HG03139 (cell line): Measurements from ENCODE around the gene PSMB11.

Experiments used
- ATAC-seq: cut with Tn5 transposase; IDR thresholded peaks from one replicate; pipeline ENCODE4 v1.9.1; 2021; ENCODE audit not compliant: unreplicated experiment

PSMB11 gene

DNA sequence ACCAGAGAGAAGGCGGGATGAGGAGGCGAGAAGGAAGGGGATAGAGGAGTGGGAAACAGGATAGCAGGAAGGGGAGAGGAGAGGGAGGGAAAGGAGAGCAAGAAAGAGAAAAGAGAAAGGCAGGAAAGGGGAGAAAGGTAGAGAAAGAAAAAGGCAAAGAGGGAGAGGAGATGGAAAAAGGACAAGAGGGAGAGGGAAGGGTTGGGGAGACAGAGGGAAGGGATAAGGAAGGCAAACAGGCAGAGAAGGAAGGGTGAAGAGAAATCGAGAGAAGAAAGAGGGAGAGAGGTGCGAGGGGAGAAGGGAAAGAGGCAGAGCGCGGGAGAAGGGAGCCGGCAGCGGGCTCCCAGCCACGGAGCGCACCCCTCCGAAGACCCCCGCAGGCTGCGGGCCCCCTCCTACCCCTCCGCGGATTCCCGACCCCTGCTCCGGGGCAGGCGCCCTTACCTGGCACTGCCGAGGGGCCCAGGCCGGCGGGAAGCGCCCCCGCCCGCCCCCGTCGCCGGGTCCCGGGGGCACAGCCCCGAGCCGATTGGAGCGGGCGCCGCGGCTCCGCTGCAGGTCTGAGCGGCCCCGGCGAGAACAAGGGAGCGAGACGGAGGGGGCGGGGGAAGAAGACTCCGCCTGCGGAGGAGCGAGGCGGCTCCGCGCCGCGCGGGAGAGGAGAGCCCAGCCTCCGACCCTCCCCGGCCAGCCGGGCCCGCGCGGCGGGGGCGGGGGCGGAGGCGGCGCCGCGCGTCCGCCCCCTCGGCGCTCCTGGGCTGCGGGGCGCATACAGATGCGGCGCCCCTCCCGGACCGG, 15.1 kb downstream of the PSMB11 start, which contains the start of gene CDH24:
CDH24 (minus strand) TSS at position 565 of the 801 bp plus-strand sequence. CDS start 1,787 bp downstream, outside the sequence.
- no peak for ATAC-seq

DNA sequence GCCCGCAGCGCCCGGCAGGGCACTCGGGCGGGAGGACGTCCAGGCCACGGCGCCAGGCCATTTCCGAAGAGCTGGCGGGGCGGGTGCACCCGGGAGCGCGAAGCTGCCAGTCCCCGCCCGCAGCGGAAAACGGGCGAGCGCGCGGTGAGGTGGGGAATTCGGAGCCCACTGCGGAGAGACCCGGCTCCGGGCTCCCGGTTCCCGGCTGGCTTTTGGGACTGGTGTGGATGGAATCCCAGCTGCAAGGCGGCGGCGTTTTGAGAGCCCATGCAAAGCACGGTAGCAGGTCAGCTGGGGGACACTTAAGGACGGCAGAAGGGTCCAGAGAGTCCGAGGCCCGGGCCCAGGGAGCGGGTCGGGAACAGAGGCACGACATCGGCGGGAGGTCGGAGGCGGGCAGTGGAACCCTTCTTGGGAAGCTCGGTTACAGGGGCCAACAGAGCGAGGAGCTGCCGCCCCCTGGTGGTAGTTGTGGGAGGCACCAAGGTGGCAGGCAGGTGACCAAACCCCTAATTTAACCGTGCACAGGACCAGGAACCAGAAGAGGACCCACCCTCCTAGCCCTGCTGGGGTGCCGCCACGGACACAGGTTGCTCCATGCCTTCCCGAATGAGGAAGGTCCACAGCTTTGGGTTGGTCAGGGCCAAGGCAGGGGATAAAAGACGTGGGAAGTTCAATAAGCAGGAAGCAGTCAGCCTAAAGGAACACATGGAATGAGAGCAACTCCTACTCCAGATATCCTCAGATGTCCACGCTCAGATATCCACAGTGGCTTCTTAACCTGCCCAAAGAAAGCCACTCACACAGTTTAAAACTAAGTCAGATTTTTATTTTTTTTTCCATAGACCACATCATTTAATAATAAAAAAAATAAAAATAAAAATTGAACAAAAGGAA, 16.0 kb downstream of the PSMB11 start:
- peak; percentile 47 for ATAC-seq

DNA sequence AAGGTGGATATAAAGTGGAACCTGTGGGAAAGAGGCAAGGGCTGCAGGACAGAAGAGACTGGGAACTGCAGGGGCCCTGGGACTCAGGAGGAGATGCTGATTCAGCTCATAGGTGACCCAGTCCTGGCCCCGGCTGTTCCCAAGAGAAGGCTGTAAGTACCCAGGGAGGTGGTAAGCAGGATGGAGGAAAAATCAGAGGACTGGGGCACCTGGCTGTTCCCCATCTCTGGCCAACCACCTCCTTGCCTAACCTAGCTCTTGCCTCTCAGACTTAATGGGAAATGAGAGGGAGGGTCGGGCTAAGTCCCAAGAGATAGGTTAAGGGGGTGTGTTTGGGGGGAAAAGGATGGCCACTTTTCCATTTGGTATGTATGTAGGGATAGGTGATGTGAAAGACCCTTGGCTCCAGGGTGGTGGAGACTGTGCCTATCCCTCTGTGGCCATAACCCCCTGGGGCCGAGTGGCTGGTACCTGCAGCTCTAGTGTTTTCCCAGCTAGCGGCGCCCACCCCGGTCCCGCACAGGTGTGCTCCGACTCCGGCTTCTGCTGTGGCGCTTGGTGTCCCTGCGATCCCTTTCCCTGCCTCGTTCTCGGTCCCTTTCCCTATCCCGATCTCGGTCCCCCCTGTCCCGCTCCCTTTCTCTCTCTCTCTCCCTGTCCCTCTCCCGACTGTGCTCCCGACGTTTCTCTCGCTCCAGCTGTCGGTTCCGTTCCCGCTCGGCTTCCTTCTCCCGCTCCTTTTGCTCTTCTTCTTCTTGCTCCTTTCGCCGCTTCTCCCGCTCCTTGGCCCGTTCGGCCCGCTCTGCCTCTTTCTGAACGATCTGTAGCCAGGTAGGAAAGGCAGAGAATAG, 16.9 kb downstream of the PSMB11 start:
- no peak for ATAC-seq

DNA sequence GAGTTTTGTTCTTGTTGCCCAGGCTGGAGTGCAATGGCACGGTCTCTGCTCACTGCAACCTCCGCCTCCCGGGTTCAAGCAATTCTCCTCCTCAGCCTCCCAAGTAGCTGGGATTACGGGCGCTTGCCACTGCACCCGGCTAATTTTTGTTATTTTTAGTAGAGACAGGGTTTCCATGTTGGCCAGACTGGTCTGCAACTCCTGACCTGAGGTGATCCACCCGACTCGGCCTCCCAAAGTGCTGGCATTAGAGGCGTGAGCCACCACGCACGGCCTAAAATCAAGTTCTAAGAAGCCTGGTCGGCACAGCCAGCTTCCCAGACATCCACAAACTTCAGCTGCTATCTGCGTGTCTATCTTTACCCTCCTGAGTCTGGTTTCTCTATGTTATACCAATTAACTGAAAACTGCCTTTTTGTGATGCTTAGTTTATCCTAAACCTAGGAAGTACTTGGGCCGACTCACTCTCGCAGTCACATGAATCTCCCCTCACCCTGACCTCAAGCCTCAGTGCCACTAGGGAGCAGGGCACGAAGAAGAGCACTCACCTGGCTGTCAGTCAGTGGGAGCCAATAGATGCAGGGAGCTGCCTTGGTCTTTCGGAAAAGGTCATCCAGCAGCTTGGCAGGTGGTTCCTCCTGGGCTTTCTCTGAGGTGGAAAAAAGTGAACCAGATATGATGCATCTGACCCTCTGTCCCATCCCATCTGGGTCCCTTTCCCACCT, 18.7 kb downstream of the PSMB11 start:
- no peak for ATAC-seq

DNA sequence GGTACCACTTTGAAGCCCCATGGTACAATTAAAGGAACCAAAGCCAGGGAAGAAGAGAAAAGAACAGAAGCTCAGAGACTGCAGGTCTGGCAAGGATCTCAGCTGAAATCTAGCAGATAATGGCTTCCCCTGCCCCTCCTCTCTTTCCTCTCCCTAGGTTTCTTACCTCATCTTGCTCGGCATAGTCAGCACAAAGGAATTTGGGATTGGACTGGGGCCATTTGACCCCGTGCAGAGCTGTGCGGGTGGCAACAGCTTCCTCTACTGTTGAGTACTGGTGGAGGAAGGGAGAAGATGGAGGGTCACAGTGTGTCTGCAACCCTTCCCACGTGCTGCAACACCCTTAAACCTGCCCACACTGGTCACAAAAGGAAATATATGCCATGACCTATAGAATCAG, 20.0 kb downstream of the PSMB11 start:
- no peak for ATAC-seq

DNA sequence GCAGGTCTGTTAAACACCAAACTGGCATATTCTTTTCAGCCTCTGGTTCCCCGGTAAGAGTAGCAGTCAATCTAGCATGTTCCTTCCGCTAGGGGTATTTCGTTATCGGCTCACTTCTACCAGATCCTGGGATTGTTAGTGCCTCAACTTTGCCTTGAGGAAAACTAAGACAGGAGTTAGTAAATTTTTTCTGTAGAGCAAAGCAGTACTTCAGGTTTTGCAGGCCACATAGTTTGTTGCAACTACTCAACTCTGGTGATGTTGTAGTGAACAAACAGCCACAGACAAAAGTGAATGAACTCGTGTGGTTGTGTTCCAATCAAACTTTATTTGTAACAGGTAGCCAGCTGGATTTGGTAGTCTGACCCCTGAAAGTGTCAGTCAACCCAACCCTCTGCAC, 21.6 kb downstream of the PSMB11 start:
- no peak for ATAC-seq

DNA sequence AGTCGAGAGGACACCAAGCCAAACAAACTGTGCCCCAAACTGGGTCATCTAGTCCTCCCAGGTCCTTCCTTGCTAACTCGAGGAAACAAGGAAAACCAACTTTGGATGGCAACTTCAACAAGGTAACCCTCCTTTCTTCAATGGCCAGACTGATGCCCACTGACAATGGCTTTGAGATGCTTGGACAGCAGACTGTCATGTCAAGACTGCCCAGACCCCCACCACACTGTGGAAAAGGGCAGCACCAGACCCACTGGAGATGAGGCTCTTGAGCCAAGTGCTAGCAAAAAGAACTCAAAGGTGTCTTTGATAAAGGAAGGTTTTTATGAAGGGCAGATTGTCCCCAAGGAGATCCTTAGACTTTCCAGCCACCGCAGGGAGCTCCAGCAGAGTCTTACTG, 24.4 kb downstream of the PSMB11 start:
- no peak for ATAC-seq

DNA sequence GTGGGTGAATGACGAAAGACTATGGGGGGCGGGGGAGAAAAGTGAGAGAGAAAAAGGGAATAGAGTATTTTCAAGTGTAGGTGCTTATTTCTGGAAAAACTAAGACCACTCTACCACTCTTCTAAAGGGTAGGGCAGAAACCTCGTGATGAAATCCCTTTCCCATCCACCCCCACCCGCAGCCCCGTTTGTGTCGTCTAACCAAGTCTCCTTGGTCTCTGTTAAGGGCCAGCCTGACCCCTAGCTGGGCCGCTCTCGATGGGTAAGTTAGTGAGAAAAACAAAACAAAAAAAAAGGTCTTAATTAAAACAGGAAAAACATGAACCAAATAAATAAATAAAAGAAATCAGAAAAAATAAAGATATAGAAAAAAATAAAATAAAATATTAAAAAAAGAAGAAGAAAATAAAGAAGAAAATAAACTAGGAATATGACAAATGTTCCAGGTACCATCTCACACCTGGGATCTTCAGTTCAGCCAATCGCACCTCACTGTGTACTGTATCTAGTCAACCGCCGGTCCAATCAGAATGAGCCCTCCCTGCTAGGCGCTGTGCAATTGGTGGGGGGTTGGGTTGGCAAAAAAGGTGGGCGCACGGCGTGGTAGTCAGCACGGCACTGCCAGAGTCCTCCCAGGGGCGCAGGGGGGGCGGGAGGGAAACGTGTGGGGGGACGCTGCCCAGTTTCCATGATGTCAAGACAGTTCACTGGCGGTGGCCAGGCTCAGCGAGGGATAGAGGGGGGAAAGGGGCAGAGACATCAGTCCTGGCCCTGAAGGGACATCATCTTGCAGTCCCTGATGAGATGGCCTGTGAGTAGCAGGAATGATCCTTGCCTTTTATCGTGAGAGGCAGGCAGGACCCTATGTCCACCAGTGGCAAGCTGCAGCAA, 25.1 kb downstream of the PSMB11 start:
- ATAC-seq: no peak

DNA sequence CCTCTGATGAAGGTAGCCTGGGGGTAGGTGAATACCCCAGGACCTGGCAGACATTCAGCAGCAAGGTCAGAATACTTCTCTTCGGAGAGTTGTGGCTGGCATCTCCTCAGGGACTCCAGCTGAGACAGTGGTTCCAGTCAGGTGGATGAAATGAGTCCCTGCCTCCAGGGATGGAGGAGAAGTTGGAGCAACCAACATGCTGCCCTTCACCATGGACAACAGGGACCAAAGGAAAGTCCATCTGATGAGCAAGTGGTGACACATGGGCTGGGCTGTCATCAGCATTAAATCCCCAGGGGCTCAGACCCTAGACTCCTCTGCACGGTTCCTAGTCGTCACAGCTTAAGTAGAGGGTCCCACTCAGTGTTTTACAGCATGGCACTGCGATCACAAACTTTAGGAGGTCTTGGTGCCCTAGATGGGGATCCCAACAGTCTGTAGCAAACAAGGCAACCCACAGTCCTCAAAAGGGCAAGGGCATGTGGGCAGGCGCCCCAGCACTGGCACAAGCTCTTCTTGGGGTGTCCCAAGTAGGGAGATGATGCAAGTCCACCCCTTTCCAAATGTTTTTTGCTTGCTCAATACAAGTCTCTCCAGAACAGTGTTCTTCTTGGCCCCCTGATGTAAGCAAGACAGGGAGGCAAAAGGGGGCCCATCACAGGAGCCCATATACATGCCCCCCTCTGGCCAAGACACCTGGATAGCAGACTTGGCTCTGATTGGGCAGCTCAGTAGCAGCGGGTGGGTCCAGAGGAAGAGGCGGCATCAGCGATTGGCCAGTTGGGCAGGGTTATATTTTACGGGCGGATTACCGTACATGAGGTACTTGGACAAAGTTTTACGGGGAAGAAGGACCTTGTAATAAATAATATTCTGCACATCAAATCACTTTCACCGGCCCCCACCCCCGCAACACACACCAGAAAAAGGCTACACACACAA, 26.1 kb downstream of the PSMB11 start:
- ATAC-seq: no peak

DNA sequence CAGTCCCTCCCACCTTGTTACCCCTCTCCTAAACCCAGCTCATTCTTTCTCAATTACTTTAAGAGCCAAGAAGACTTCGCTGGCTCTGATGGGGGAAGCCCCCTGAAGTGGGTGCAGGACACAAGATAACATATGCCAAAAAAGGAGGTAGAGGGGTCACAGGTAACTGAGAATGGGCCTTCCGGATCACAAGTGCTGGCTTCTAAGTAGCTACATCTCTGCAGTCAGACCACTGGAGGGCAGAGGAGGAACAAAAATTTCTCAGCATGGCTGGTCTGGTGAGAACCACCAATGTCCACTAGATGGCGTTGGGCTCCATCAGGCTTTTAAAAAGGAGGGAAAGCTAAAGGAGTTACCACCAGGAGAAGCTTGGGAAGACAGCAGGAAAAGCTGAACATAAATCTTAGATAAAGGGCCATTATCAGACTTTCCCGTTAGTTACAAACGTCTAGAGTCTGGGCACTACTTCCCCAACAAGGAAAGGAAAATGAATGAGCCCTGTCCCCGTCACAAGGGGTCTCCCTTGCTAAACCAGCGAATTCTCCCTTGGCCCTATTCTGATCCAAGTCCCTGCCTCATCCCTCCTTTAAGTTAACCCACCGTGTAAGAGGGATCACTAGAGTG, 26.9 kb downstream of the PSMB11 start:
- no peak for ATAC-seq

DNA sequence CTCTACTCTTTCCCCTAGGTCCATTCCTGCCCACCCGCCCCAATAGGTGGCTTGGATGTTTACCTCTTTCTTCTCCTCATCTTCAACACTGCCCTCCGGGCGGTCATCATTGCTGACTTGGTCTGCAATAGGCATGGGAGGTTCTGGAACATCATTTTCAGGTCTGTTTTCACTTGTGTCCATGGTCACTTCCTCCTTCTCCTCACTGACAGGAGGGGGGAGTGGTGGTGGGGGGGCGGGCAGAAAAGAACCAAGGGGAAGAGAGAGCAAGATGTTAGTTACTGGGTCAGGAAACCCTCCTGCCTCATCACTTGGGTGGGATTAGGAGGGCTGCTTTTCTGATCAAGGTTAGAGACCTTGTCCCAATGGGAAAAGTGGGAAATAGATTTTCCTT, 27.4 kb downstream of the PSMB11 start:
- no peak for ATAC-seq

DNA sequence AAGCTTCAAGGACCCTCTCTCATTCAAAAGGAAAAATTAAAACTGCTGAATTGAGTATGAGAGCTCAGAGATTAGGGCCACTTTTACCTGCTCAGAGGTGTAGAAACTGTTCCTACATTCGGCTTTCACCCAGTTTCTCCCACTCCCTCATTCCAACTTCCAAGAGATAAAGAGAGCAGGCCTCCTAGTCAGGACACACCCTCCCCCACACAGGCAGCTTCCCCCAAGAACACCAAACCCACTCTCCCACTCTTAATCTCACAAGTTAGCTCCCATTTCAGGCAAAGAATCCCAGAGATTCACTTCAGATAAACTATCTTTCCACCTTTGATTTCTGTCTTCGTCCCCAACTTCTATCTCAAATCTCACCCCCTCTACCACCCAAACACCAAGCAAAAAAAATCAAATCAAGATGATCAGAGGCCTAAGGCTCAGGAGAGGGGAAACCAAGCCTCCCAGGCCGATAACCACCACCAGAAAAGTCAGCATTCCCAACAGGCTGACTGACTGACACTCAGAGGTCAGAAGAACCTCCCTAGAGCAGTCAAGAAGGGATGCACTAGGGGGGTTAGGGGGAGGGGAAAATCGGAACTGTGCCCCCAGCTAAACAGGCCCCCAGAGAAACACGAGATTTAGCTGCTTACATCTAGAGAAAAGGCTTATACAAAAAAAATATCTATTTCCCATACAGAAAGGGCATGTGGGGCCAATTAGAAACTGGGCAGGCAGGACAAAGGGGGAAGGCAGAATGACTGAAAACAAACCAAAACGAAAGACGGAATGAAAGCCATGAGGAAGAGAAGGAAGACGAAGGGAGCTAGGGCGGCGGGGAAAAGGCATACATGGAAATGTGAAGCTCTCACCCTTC, 28.5 kb downstream of the PSMB11 start:
- ATAC-seq: no peak

DNA sequence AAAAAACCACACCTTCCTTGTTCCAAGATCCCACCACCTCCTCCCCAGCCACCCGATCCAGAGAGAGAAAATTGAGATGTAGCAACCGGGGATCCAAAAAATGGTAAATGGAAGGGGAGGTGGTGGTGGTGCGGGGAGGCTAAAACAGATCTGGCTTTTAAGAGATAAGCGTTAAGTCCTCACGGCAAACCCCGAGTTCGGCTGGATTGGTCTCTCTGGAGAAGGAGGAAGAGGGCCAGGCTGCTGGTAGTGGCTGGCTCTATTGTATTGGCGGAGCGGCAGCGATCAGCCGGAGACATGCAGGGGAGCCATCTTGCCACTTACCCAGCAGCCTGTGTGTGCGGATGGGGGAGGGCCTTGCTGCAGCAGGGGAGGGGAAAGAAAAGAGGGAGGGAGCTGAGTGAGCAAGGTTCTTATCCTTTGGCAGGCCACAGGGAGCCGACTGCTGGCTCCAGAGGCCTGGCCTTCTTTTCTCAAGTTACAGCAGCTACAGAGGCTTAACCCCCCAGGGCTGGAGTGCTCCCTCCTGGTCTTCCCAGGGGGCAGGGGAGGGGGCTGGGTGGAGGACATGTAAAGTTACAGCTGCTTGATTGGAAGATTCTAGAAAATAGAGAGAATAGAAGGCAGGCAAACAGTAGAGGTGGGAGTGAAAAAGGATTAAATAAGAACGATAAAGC, 29.4 kb downstream of the PSMB11 start:
- peak; percentile 92 for ATAC-seq

DNA sequence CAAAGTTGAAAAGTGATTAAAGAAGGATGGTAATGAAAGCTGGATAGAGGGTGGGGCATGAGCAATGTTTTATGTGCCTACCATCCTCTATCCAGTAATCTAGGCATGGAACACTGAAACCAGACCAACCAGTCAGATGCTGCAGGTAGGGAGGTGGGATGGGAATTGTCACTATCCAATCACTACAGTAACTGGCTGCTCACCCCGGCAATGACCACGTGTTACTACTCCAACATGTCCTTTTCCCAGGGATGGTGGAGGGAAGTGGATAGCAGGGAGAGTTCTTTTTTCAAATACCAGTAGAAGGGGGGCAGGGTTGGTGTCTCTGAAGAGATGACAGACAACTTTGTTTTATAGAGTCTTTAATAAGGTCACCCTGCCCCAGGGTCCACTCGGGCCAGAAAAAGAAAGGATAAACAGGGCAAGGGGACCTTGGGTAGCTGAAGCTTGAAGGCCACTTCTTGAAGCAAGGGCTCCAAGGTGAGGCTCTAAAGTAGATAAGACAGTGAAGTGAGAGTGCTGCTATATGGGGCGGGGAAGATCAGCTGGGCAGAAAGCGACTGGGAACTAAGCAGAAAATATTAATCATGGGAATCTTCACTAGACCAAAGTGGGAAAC, 30.0 kb downstream of the PSMB11 start:
- ATAC-seq: no peak

DNA sequence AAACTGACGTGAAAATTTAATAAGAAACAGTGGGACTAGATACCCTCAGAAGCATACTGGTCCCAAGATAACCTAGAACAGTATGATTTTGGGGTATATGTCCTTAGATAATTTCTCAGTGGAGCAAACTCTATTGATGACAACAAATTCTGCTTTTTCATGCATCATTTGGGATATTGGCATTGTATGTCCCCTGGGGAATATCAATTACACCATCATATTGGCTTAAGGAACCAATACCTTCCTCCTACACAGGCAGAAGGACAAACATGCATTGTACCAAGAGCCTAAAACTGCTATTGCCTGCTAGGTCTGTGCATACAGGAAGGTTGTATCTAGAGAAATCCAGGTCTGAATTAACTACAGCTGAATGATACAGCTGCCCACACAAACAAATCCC, 32.9 kb downstream of the PSMB11 start:
- ATAC-seq: no peak
